ENCODE results near the gene CHP2. TPM values are rescaled to one million over a fixed set of nuclear protein-coding genes. Genes with fewer than 3 reads are reported as not detected.

CHP2 gene
- total and polyA plus RNA-seq, 9 of the 15 experiments (the other 6 are each of a cell fraction or from before 2014, with no cell fraction given) = 0.23 to 1.1 (median 0.80) TPM

GRCh38 chr16:23757116-23757515 is 2.3 kb downstream of the CHP2 start:
- intact Hi-C loops (cut with micrococcal nuclease) = no loop called here
- DNase-seq (ENCODE audit: extremely low read depth in 1 of 4, low spot score in 3 of 4) (no peak), FAIRE-seq (no peak), ATAC-seq (no peak)
- Histone ChIP-seq H4K20me1 (replicated peaks; ENCODE audit: control insufficient read depth, insufficient read depth, low read length) (no peaks in the 10 kb centered on the region), H3K4me2 (ENCODE audit: insufficient read depth, low read length) (no peak overlapping the region), H3K4me1 (replicated peaks in 1 of 2; ENCODE audit: control insufficient read depth in 2 of 2, insufficient read depth in 2 of 2, low read length in 2 of 2) (peaks cover 3 to 15% of the 10 kb centered on the region in 2 experiments; a peak in 4 of 5 replicates), H3K27ac (ENCODE audit: extremely low read depth, low read depth, low read length) (no peak overlapping the region), H3K36me3 (ENCODE audit: control insufficient read depth, insufficient read depth, low read length) (no peaks in the 10 kb centered on the region), H3K9me1 (ENCODE audit: control insufficient read depth, insufficient read depth, low read length) (no peaks in the 10 kb centered on the region), H3K9ac (ENCODE audit: insufficient read depth in 1 of 2, low read depth in 2 of 2, low read length in 2 of 2) (no peak overlapping the region), H3K79me2 (ENCODE audit: control insufficient read depth, insufficient read depth, low read length) (no peaks in the 10 kb centered on the region), H3K27me3 (ENCODE audit: control insufficient read depth in 2 of 2, insufficient read depth in 2 of 2, low read length in 2 of 2) (peaks cover 6 to 17% of the 10 kb centered on the region in 2 experiments; a peak in 4 of 5 replicates), H3K9me3 (replicated peaks; ENCODE audit: control insufficient read depth, insufficient read depth, low read depth, low read length) (peaks cover 2% of the 10 kb centered on the region; the same call in 1 of the 2 replicates), H2AFZ (ENCODE audit: low read depth, low read length) (no peak overlapping the region), H3K4me3 (no peak overlapping the region)
- WGBS (ENCODE audit: insufficient coverage, low coverage, missing lambda C conversion rate) = 28% methylated on average over 8 of the region's 9 CpGs
- no TSS peak for BruUV-seq (replicated peaks)
- ChIA-PET POLR2A (interaction anchor here (0.6 to 1.2 kb wide), 2 partner anchors 10 to 431 kb away, joined by 3 read pairs; no protein-coding TSS in a partner anchor), CTCF (ENCODE audit: low intra/inter-chr PET ratio) (no interaction called here)
- in situ Hi-C loops (cut with MboI) = no loop called here
- TF ChIP-seq BHLHE40 (IDR thresholded peaks at IDR 0.05; ENCODE audit: low read length) (no peak), ESRRA (IDR thresholded peaks at IDR 0.05; ENCODE audit: borderline replicate concordance, low read depth) (0 out of 2 replicates have a peak, but pooled peaks have one; percentile 18)

GRCh38 chr16:23757937-23758619 is 3.3 kb downstream of the CHP2 start:
- no peaks in the 10 kb centered on the region for H3K36me3 ChIP-seq (ENCODE audit: control insufficient read depth, insufficient read depth, low read length)
- in situ Hi-C loops (cut with MboI) = no loop called here
- ATAC-seq (no peak), DNase-seq (ENCODE audit: extremely low read depth in 1 of 4, low spot score in 3 of 4) (no peak), FAIRE-seq (no peak)
- 10% methylated on average over 6 of the region's 6 CpGs for WGBS (ENCODE audit: insufficient coverage, low coverage, missing lambda C conversion rate)
- intact Hi-C loops (cut with micrococcal nuclease) = no loop called here
- CTCF ChIA-PET (ENCODE audit: low intra/inter-chr PET ratio) = no interaction called here
- H3K4me3 ChIP-seq = no peak overlapping the region
- H3K4me1 ChIP-seq (replicated peaks in 1 of 2; ENCODE audit: control insufficient read depth in 2 of 2, insufficient read depth in 2 of 2, low read length in 2 of 2) = peaks cover 3 to 15% of the 10 kb centered on the region in 2 experiments; a peak in 4 of 5 replicates
- TF ChIP-seq ATF3 (IDR thresholded peaks at IDR 0.05) (peak; percentile 28; the same call in 1 of the 2 replicates), ATF3 (CRISPR knock-in tag; conservative IDR thresholded peaks at IDR 0.05) (no peak), HNRNPUL1 (IDR thresholded peaks at IDR 0.05; ENCODE audit: low read length) (no peak), POU5F1 (IDR thresholded peaks at IDR 0.05; ENCODE audit: borderline replicate concordance, low read depth, low read length, partially characterized antibody) (no peak)
- H3K27ac ChIP-seq (ENCODE audit: extremely low read depth, low read depth, low read length) = no peak overlapping the region
- POLR2A ChIA-PET = interaction anchor here (0.6 to 1.2 kb wide), 3 partner anchors 9 to 430 kb away, joined by 3 read pairs; no protein-coding TSS in a partner anchor
- H3K9me1 ChIP-seq (ENCODE audit: control insufficient read depth, insufficient read depth, low read length) = no peaks in the 10 kb centered on the region
- H3K27me3 ChIP-seq (ENCODE audit: control insufficient read depth in 2 of 2, insufficient read depth in 2 of 2, low read length in 2 of 2) = peaks cover 6 to 20% of the 10 kb centered on the region in 2 experiments; a peak in 4 of 5 replicates
- no peak overlapping the region for H2AFZ ChIP-seq (ENCODE audit: low read depth, low read length)
- H3K79me2 ChIP-seq (ENCODE audit: control insufficient read depth, insufficient read depth, low read length) = no peaks in the 10 kb centered on the region
- no peak overlapping the region for H3K9ac ChIP-seq (ENCODE audit: insufficient read depth in 1 of 2, low read depth in 2 of 2, low read length in 2 of 2)
- H3K4me2 ChIP-seq (ENCODE audit: insufficient read depth, low read length) = no peak overlapping the region
- H3K9me3 ChIP-seq (replicated peaks; ENCODE audit: control insufficient read depth, insufficient read depth, low read depth, low read length) = peaks cover 2% of the 10 kb centered on the region; the same call in 1 of the 2 replicates
- H4K20me1 ChIP-seq (replicated peaks; ENCODE audit: control insufficient read depth, insufficient read depth, low read length) = no peaks in the 10 kb centered on the region
- BruUV-seq (replicated peaks) = no TSS peak

All from K562 (cell line).